Ishikawa (cell line): ENCODE data around the gene ACAT1.

Experiments
- EGR1 ChIP-seq: IDR thresholded peaks from 2 replicates; pipeline ENCODE4 v1.6.1; 2012
- NFIC ChIP-seq: IDR thresholded peaks from 2 replicates; pipeline ENCODE4 v1.6.1; 2012

GRCh38 chr11:108147150-108147549 lies 25.8 kb downstream of the ACAT1 start:
- no peak for TF ChIP-seq EGR1
- no peak for TF ChIP-seq NFIC
